Activated CD8-positive, alpha-beta memory T cell treated with anti-CD3 and anti-CD28 coated beads, Interleukin-2, amount 50 U/mL, for 48 hours (primary cell): ENCODE measurements around the gene SSTR5.
A peak's percentile ranks its signal among the peaks of the same experiment; 100 is the strongest.

ENCODE experiments used
- DNase-seq: peaks from one replicate; pipeline ENCODE4 v3.0.0-alpha.2; 2020

Gene SSTR5

DNA sequence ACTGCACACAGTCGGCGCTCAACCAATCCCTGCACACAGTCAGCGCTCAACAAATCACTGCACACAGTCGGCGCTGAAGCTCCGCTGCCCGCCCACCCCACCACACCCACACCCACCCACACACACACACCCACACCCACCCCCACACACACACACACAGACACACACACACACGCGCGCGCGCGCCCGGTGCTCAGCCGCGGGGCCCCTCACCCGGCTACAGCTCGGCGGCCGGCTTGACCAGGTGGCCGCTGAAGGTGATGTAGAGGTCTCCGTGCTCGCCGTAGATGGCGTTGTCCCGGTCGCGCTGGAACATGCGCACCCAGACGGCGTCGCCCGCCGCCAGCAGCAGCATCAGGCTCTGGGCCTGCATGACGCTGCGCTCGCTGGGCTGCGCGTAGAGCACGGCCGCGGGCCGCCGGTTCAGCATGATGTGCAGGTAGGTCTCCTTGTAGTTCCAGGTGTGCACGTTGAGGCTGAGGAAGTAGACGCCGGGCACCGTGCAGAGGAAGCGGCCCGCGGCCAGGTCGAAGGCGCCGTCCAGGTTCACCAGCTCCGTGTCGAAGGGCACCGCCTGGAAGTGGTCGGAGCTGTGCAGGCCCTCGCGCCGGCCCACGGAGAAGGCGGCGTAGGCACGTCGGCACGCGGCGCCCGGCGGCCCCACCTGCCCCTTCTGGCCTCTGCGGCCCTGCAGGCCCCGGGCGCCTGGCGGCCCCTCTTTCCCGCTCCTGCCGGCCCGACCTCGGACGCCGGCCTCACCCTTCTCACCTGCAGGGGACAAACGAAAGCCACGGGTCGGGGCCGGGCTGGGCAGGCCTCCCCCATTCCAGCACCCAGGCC lies 21.0 kb downstream of the SSTR5 start:
- peak; percentile 65 for DNase-seq

DNA sequence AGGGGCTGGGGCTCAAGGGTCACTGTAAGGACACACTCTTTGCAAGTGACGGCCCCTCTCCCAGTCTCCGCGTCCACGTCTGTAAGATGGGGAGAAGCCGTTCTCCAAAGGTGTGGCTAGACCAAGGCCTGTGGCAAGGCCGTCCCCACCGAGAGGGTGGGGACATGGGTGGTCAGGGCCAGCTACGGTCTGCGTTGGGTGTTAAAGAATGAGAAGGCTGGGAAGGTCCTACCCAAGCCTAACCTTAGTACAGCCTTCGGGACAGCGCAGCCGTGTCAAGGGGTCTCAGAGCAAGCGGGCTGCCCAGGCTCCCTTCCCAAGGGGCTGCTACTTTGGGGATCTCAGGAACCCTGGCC lies 21.6 kb downstream of the SSTR5 start:
- no peak for DNase-seq

DNA sequence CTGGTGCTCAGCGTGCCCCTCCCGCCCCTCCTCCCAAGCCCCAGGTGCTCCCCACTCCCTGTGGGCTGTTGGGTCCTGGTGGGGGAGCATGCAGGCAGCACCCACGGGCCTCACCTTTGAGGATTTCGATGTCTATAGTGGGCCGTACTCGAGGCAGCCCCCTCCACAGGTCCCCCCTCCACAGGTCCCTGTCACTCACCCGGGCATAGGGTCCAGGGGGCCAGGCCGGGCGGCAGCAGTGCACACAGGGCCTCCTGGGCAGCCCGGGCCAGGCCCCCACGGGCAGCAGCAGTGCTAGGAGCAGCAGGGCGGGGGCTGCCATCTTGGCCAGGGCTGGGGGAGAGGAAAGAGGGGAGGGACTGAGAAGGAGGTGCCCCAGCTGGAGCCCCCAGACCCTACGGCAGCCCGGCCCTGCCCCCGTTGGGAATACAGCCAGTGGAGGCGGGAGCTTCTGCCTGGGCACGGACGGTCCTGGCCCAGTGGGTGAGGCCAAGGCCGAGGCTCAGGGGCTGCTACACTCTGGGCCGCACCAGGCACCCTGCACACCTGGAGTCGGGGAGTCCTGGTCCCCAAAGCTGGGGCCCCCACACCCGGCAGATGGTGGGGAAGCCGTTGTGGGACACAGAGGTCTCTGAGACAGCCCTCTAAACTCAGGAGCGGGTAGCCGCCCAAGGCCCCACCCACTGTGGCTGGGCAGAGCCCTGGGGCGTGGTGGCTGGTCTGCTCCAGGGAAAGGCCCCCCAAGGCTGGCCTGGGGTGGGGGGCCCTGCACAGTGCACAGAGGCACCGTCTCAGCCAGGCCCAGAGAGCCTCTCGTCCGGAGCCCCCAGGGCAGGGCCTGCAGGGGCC lies 22.3 kb downstream of the SSTR5 start:
- no peak for DNase-seq

DNA sequence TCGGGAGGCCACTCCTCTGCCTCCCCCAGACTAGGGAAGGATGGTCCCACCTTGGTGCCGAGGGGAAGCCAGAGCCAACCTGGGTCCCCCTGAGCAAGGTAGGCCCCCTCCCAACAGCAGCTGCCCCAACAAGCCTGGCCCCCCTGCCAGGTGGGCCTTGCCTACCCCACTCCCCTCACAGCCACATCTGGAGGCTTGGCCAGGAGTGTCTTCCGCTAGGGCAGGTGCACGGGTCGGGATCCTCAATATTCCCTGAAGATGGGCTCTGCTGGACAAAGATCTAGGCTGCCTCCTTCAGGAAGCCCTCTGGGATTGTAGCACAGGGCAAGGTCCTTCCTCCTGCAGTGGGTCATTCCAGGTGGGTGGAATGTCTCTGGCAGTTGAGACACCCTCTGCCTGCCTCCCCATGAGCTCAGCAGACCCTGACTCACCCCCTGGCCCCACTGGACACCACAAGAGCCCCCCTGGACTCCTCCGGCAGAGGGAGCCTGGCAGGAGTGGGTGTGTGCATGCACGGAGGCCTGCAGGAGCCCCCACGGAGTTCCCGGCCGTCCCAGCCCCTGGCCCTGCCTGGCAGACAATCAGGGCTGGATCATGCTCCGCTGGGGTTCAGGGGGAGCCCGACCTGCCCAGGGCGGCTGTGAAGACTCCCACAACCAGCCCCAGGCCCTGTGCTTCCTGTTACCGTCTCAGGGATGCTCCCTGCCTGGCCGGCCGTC lies 23.1 kb downstream of the SSTR5 start:
- no peak for DNase-seq

DNA sequence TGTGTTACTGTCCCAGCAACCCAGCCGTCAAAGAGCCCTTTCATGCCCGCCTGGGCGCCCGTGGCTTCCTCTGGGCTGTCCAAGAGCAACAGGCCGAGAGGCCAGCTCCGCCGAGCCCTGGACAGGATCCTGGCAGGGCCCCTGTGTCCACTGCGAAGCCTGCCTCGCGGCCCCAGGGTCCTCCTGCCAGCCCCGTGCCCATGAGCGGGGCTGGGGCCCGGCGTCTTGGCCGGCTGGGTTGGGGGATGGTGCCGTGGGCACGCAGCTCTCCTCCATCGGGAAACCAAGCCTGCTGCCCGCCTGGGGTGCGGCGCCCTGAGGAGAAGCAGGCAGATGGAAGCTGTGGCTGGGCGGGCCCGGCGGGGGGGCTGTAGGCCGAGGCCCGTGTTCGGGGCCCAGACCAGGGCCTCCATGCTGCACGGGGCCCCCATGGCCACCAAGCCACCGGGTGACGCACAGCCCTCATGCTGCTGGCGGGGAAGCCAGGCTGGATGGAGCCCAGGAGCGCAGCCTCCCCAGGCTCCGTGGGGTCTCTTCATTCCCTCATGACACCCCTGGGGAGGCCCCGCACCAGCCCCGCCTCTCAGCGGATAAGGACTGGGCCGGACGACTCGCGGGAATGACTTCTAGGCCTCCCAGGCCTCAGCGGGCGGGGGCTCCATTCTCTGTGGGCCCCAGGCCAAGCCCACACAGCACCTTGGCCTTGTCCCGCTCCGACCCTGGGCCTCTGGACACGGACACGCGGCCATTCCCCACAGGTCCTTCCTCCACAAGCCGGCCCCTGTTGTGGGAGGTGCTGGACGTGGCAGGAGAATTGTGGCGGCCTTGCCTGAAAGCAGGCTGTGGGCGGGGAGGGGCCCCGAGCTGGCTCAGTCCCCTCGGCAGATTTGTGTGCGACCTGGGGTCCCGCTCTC lies 23.9 kb downstream of the SSTR5 start, which contains the start of gene C1QTNF8:
C1QTNF8 (minus strand) TSS at position 76 of the 914 bp plus-strand sequence. CDS start 1,322 bp downstream, outside the sequence.
- DNase-seq = no peak

DNA sequence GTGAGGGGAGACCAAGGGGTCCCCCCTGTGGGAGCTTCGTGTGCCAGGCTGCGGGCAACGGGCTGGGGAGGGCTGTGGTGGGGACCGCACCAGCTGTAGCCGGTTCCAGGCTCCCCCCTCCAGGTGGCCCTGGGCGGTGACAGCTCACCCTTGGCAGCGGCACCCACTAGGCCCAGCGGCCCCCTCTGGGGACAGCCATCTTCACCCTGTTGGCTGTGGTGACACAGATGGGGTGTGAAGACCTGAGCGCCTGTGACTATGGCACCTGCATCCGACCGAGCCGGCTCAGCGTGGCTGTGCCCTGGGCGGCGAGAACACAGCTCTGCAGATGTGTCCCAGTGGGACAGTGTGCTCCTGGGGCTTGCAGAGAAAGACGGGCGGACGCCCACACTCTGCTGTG lies 24.6 kb downstream of the SSTR5 start:
- no peak for DNase-seq

DNA sequence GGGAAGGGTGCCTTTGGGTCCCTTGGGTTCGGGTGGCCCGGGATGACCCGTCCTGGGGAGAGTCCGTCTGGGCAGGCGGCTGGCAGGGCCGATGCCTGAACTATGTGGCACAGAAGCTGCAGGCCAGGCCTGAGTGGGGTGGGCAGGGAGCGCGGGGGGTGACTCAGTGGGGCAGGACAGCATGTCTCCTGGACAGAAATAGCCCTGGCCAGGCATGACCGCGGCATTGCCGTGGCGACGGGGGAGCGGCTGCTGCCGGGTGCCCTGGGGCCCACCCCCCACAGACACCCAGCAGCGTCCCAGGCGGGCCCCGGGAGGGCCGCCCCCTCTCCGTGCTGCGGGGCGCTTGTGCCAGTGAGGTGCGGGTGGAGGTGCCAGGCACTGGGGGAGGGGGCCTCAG lies 25.3 kb downstream of the SSTR5 start:
- no peak for DNase-seq

DNA sequence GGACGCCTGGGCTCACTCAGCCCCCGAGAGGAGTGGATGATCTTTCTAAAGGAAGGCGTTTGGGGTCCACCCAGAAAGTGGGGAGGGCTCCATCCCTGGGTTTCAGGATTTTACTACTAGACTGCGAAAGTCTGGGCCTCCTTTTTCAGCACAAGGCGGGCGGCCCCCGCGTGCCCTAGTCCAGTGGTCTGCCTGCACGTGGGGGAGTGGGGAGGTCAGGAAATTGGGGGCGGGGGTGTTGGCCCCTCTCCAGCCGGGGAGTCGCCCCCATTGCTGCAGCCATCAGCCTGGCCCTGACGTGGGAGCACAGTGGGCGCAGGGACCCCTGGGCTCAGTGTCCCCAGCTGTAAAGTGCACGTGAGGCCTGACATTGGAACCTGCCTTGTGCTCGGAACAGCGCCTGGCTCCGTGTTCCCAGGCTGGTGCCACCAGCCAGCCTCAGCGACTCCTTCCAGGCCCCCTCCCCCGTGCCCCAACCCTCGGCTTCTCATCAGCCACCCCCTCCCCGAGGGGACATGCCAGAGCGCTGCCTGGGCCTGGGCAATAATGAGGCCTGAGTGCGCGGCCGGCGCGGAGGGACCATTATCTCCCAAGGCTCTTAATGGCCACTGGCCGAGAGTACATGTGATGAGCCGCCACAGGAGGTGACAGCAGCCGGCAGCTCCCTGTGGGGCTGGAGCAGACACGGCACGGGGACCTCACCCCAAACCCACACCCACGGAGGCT lies 25.9 kb downstream of the SSTR5 start:
- no peak for DNase-seq

DNA sequence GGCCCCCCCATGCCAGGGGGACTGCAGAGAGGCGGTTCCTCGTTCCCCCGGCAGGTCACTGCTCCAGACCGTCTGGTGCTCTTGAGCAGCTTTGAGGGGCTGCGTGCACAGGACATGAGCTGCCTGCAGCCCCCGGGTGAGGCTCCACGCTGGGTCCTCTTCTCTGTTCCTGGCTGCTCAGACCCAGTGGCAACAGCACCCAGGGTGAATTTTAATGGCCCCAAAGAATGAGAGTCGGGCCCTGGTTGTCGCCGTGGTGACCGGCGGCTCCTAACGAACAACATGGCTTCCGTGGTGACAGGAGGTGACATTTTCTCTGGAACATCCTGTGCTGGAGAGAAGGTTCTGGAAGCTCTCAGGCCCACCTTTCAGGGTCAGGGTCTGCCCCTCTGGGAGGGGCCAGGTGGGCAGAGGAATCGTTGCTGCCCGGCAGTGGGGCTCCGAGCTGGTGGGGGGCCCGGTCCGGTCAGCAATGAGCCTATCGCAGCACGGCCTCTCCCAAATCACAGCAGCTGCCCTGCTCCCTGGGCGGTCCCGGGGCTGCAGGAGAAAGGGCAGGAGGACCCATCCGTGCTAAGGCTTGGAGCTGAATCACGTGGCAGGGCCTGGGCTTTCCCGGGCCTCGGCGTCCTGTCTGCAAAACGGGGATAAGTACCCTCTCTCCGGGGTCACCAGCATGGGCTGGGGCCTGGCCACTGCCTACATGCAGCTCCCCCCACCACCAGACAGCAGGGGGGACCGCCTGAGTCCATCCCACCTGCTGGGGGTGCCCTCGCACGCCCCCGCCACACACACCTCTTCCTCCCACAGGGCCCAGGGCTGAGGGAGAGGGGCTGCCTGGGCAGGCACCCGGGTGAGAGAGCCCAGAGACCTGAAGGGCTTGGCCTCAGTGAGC lies 26.9 kb downstream of the SSTR5 start:
- DNase-seq = no peak

DNA sequence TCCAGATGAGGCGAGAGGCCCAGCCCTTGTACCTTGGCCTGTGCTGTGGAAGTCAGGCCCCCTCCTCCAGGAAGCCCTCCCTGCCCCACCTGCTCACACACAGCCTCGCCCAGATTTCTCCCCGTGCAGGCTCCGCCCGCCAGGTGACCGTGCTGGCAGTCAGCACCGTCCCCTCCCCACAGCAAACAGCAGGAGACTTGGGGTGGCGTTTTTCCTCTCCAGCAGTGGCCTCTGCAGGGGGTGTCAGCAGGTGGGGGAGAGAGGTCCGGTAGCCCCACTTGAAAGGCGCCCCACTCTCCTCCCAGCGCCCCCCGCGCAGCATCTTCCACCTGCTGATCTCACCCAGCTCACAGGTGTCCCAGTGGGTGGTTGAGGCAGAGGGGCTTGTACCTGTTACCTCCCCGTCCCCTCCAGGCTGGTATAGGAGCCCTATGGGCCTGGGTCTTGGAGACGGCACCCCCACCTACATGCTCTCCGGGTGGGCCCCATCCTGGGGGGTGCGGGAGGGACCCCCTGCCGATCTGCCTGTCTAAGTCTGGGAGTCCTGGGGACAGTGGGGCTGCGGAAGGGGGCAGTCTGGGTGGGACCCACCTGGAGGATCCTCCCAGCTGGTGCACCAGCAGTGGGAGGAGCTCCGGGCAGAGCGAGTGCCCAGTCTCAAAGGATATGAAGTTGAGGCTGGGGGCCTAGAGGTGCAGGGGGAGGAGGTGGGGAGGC lies 27.7 kb downstream of the SSTR5 start:
- DNase-seq = no peak

DNA sequence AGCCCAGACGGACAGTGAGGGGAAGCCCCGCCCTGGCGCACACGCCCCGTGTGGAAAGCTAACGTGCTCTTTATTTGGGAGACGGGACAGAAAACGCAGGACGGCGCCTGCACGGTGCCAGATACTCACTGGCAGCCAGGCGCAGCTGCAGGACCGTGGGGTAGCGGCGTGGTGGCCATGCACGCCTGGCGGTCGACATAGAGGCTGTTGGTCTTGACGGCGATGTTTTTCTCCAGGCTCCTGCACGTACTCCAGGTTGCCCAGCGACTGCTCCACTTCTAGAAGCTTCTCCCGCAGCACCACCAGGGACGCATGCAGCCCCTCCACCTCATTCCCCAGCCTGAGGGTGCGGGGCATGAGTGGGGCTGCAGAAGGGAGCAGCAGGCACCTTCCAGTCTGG lies 28.6 kb downstream of the SSTR5 start:
- no peak for DNase-seq

DNA sequence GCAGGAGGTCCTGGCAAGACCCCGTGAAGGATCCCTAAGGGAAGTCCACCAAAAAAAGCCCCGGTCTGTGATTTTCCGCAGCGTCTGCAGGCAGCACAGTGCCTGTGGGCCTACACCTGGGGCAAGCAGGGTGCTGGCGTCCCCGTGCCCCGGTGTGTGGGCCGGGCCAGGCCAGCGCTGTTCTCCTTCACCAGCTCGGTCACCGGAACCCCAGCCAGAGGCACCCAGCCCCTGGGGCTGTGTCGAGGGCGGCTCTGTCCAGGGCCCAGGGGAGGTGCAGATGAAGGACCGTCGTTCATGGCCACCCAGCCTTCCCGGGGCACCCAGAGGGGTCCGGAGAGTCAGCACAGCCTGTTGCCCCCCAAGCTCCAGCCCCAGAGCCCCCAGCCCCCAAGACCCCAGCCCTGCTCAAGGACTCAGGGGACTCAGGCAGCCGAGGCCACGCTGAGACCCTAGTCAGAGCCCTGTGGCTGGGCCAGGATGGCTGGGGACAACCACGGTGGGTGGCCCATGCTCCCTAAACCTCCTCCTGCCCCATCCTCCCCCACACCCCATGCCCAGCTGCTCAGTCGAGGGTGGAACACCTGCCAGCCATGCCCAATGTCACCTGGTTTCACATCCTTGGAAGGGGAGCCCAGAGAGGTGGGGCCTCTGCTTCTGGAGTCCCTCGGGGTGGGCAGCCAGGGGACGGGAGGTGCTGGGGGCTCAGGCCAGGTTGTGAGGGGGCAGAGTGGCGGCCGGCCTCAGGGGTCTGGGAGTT lies 29.2 kb downstream of the SSTR5 start:
- no peak for DNase-seq

DNA sequence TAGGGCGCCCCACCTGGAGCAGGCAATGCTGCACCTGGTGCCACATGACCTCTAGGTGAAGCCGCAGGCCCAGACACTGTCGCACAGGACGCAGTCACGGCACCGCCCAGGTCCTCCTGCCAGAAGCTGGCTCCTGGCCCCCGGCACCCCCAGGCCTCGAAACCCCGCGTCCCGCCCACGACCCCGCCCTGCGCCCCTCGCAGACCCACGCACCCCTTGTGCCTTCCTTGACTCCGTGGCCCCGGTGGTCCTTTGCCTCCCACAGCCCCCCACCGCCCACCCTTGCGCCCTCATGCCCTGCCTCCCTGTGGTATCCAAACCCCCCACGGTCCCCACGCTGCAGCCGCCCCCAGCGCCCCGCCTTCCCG lies 29.8 kb downstream of the SSTR5 start:
- DNase-seq = no peak

DNA sequence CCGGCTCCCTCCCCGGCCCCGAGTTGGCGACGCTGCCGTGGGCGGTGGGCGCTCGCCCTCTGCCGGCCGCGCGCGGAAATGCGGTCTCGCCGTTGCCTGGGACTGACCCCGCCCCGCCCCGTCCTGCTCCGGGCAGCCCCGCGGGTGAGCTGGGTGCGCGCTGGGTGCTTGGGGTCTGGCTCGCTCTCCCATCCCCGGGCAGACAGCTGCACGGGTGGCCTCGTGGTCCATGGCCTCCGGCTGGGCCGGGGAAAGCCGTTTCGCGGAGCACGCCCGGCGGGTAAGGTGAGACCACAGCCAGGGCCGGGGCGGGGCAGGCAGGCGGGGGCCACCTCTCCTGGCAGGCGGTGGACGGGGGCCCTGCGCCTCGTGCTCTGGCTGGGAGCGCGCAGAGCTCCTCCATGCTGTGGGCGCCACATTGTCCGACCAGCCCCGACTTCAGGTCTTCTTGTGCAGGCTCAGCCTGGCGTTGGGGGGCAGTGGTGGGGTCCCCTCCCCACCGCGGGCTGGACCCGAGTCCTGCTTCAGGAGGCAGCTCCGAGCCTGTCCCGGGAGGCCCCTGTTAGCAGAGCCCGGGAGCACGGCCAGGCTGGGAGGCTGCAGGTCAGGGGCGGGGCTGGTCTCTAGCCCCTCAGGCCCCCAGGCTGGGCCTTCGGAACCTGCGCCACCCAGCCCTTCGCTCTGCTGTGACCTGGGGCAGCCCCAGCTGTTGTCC lies 30.5 kb downstream of the SSTR5 start:
- DNase-seq = peak; percentile 92

DNA sequence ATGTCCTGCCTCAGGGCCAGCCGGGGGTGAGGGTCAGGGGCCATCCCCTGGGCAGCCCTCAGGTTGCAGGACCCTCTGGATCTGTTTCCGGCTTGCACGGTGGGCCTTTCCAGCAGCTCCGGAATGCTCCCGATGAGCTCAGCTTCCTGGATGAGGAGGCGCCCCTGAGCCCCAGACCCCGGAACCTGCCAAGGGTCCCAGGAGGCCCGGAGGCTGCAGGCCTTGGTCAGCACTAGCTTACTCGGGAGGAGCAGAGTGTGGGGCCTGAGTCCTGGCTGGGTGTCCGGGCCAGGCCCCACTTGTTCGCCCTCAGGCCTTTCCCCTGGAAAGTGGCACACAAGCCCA lies 31.1 kb downstream of the SSTR5 start:
- DNase-seq = no peak

DNA sequence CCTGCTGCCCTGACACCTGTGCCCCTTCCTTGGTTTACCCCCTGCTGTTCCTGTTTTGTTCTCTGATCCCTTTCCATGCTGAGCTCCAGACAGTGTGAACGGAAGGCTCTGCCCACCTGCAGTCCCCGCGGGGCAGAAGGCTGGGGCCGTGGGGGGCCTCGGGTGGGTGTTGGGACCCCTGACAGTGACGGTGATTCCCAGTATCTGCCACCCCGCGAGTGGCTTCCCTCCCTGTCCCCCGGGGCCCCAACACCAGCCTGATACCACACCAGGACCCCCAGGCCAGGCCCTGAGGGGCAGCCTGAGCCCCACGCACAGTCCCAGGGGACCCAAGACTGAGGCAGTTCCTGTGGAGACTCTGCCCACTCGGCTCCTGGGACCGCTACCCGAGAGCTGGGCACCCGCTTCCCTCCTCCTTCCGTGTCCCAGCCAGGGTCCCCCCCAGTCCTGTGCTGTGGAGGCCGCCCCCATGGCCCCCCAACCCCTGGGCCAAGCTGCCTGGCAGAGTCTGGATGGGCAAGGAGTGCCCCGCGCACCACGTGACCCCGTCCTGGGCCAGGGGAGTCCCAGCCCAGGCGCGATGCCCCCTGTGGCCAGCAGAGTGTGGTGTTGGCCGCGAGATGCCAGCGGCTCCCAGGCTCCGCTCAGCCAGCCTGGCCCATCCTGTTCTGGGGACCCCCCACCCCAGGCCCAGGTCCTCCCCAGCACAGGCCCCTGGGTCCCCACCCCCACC lies 33.5 kb downstream of the SSTR5 start:
- peak; percentile 78 for DNase-seq

DNA sequence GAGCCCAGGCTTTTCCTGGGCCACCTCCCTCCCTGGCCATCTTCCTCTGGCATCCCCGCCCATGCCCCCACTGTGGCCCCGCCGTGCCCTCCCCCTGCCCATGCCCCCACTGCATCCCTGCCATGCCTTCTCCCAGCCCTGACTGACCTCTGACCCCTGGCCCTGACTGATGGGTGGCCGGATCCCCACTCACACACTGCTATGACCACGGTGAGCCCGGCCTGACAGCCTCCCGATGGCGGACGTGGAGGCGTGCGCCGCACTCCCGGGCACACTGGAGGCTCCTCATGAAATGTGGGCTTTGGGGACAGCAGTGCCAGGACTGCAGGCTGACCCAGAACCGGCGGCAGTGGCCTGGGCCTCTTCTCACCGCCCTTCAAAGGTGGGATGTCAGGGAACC lies 34.1 kb downstream of the SSTR5 start:
- DNase-seq = no peak

DNA sequence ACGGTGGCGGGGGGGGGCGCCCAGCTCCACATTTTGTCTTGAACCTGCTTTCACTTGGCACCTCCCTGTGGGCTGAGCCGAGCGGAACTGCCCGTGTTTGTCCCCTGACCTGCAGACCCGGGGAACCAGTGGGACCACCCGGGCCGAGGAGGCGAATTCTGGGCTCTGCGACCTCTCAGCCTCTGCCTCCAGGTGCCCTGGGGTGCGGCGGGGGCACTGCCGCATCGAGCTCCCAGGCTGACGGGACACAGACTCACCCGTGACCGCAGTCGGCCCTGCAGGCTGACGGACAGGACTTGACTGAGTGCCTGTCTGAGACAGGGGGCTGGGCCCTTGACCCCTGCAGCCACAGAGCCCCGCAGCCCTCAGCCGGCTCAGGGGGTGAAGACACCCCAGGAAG lies 34.6 kb downstream of the SSTR5 start:
- no peak for DNase-seq
